Measurements from ENCODE around the gene MEAF6. TPM values are rescaled to one million over a fixed set of nuclear protein-coding genes. Genes with fewer than 3 reads are reported as not detected.
"Not testable (repeated sequence)": the region's sequence is repeated elsewhere in the genome, so short reads cannot be mapped to it uniquely, and the experiment has no call there.

MEAF6 gene
- total and polyA plus RNA-seq, 5 donors, result 32.7 to 40.1 (median 39.0) TPM

GRCh38 chr1:37553927-37554808 lies 39.6 kb upstream of the MEAF6 start, which contains the start of gene SNIP1:
Gene SNIP1, minus strand, starts transcription at chr1:37554293. Its CDS starts 64 bp downstream, at chr1:37554229.
- intact Hi-C loops (cut with DNase I), result no loop called here
- peak; percentile 94 to 96 for ATAC-seq
- 13% methylated on average over 54 of the region's 54 CpGs for WGBS
- Histone ChIP-seq H3K4me3 (ENCODE audit: low read length) (peak within 1 kb of the TSS; percentile 67), H3K27me3 (ENCODE audit: control insufficient read depth, insufficient read depth) (no peaks in the 10 kb centered on the region), H3K9me3 (ENCODE audit: control insufficient read depth, low read length) (no peaks in the 10 kb centered on the region), H3K4me1 (ENCODE audit: control insufficient read depth, insufficient read depth, low read length) (peaks cover 6% of the 10 kb centered on the region), H3K27ac (ENCODE audit: low read length) (peak within 1 kb of the TSS; percentile 56)
- DNase-seq, result peak; percentile 92 to 95 (median 94)

- Histone ChIP-seq H3K9me3 (ENCODE audit: control insufficient read depth, low read length) (no peaks in the 10 kb centered on the region), H3K27ac (ENCODE audit: low read length) (peak overlapping the region; percentile 56), H3K27me3 (ENCODE audit: control insufficient read depth, insufficient read depth) (no peaks in the 10 kb centered on the region), H3K4me3 (ENCODE audit: low read length) (peak overlapping the region; percentile 67), H3K4me1 (ENCODE audit: control insufficient read depth, insufficient read depth, low read length) (peaks cover 6% of the 10 kb centered on the region)
- DNase-seq (no peak), ATAC-seq (no peak)
- WGBS, result 4% methylated on average over 11 of the region's 11 CpGs
- intact Hi-C loops (cut with DNase I), result no loop called here
Observed at GRCh38 chr1:37553598-37553926, 39.0 kb upstream of the MEAF6 start.

- Histone ChIP-seq H3K4me1 (ENCODE audit: control insufficient read depth, insufficient read depth, low read length) (peaks cover 3% of the 10 kb centered on the region), H3K9me3 (ENCODE audit: control insufficient read depth, low read length) (no peaks in the 10 kb centered on the region), H3K27me3 (ENCODE audit: control insufficient read depth, insufficient read depth) (no peaks in the 10 kb centered on the region), H3K4me3 (ENCODE audit: low read length) (no peak overlapping the region), H3K27ac (ENCODE audit: low read length) (no peak overlapping the region)
- DNase-seq (no peak), ATAC-seq (no peak)
- intact Hi-C loops (cut with DNase I), result no loop called here
- WGBS, result 94% methylated on average over 6 of the region's 6 CpGs
Observed at GRCh38 chr1:37549341-37549740, 34.8 kb upstream of the MEAF6 start.

GRCh38 chr1:37545019-37545418 lies 30.5 kb upstream of the MEAF6 start:
- intact Hi-C loops (cut with DNase I), result no loop called here
- Histone ChIP-seq H3K4me1 (ENCODE audit: control insufficient read depth, insufficient read depth, low read length) (no peaks in the 10 kb centered on the region), H3K9me3 (ENCODE audit: control insufficient read depth, low read length) (no peaks in the 10 kb centered on the region), H3K27me3 (ENCODE audit: control insufficient read depth, insufficient read depth) (no peaks in the 10 kb centered on the region), H3K4me3 (ENCODE audit: low read length) (no peak overlapping the region), H3K27ac (ENCODE audit: low read length) (no peak overlapping the region)
- 73% methylated on average over 5 of the region's 5 CpGs for WGBS
- ATAC-seq, result no peak
- DNase-seq, result no peak

GRCh38 chr1:37544530-37544929 lies 30.0 kb upstream of the MEAF6 start:
- Histone ChIP-seq H3K27ac (ENCODE audit: low read length) (no peak overlapping the region), H3K9me3 (ENCODE audit: control insufficient read depth, low read length) (no peaks in the 10 kb centered on the region), H3K4me1 (ENCODE audit: control insufficient read depth, insufficient read depth, low read length) (no peaks in the 10 kb centered on the region), H3K4me3 (ENCODE audit: low read length) (no peak overlapping the region), H3K27me3 (ENCODE audit: control insufficient read depth, insufficient read depth) (no peaks in the 10 kb centered on the region)
- intact Hi-C loops (cut with DNase I), result no loop called here
- 96% methylated on average over 21 of the region's 21 CpGs for WGBS
- DNase-seq (no peak), ATAC-seq (peak in 1 of 2 donors; percentile 16)

GRCh38 chr1:37540036-37540785 lies 25.6 kb upstream of the MEAF6 start:
- Histone ChIP-seq H3K9me3 (ENCODE audit: control insufficient read depth, low read length) (no peaks in the 10 kb centered on the region), H3K27me3 (ENCODE audit: control insufficient read depth, insufficient read depth) (no peaks in the 10 kb centered on the region), H3K4me1 (ENCODE audit: control insufficient read depth, insufficient read depth, low read length) (no peaks in the 10 kb centered on the region), H3K27ac (ENCODE audit: low read length) (no peak overlapping the region), H3K4me3 (ENCODE audit: low read length) (no peak overlapping the region)
- WGBS, result 95% methylated on average over 30 of the region's 30 CpGs
- no peak for DNase-seq
- no peak for ATAC-seq
- intact Hi-C loops (cut with DNase I), result no loop called here

- H3K9me3 ChIP-seq (ENCODE audit: control insufficient read depth, low read length); H3K4me3 ChIP-seq (ENCODE audit: low read length); H3K27ac ChIP-seq (ENCODE audit: low read length); intact Hi-C loops (cut with DNase I); DNase-seq; H3K4me1 ChIP-seq (ENCODE audit: control insufficient read depth, insufficient read depth, low read length); ATAC-seq; H3K27me3 ChIP-seq (ENCODE audit: control insufficient read depth, insufficient read depth): not testable (repeated sequence)
- 93% methylated on average over 10 of the region's 10 CpGs for WGBS
Observed at GRCh38 chr1:37539154-37539553, 24.6 kb upstream of the MEAF6 start.

GRCh38 chr1:37537378-37537777 lies 22.8 kb upstream of the MEAF6 start:
- WGBS, result 90% methylated on average over 2 of the region's 2 CpGs
- no peaks in the 10 kb centered on the region for H3K27me3 ChIP-seq (ENCODE audit: control insufficient read depth, insufficient read depth)
- no peak overlapping the region for H3K27ac ChIP-seq (ENCODE audit: low read length)
- DNase-seq (no peak), ATAC-seq (no peak)
- H3K9me3 ChIP-seq (ENCODE audit: control insufficient read depth, low read length), result no peaks in the 10 kb centered on the region
- H3K4me3 ChIP-seq (ENCODE audit: low read length), result no peak overlapping the region
- H3K4me1 ChIP-seq (ENCODE audit: control insufficient read depth, insufficient read depth, low read length), result no peaks in the 10 kb centered on the region
- intact Hi-C loops (cut with DNase I), result no loop called here

- 91% methylated on average over 4 of the region's 4 CpGs for WGBS
- no peaks in the 10 kb centered on the region for H3K27me3 ChIP-seq (ENCODE audit: control insufficient read depth, insufficient read depth)
- no peak for ATAC-seq
- H3K9me3 ChIP-seq (ENCODE audit: control insufficient read depth, low read length), result no peaks in the 10 kb centered on the region
- intact Hi-C loops (cut with DNase I), result no loop called here
- H3K4me3 ChIP-seq (ENCODE audit: low read length), result no peak overlapping the region
- no peak overlapping the region for H3K27ac ChIP-seq (ENCODE audit: low read length)
- no peak for DNase-seq
- no peaks in the 10 kb centered on the region for H3K4me1 ChIP-seq (ENCODE audit: control insufficient read depth, insufficient read depth, low read length)
Observed at GRCh38 chr1:37533317-37534093, 18.9 kb upstream of the MEAF6 start.

GRCh38 chr1:37532418-37533156 lies 18.0 kb upstream of the MEAF6 start:
- H3K27me3 ChIP-seq (ENCODE audit: control insufficient read depth, insufficient read depth); H3K4me3 ChIP-seq (ENCODE audit: low read length); intact Hi-C loops (cut with DNase I); DNase-seq; ATAC-seq; H3K4me1 ChIP-seq (ENCODE audit: control insufficient read depth, insufficient read depth, low read length); H3K27ac ChIP-seq (ENCODE audit: low read length); H3K9me3 ChIP-seq (ENCODE audit: control insufficient read depth, low read length): not testable (repeated sequence)
- WGBS, result 93% methylated on average over 4 of the region's 4 CpGs
